Activated gamma-delta T cell treated with Interleukin-2 at 50 U/mL for 16 hours (primary cell): ENCODE measurements around the gene TNS1.

Experiments used
- DNase-seq: peaks from one replicate; pipeline ENCODE4 v3.0.0-alpha.2; 2020

TNS1 gene

DNA sequence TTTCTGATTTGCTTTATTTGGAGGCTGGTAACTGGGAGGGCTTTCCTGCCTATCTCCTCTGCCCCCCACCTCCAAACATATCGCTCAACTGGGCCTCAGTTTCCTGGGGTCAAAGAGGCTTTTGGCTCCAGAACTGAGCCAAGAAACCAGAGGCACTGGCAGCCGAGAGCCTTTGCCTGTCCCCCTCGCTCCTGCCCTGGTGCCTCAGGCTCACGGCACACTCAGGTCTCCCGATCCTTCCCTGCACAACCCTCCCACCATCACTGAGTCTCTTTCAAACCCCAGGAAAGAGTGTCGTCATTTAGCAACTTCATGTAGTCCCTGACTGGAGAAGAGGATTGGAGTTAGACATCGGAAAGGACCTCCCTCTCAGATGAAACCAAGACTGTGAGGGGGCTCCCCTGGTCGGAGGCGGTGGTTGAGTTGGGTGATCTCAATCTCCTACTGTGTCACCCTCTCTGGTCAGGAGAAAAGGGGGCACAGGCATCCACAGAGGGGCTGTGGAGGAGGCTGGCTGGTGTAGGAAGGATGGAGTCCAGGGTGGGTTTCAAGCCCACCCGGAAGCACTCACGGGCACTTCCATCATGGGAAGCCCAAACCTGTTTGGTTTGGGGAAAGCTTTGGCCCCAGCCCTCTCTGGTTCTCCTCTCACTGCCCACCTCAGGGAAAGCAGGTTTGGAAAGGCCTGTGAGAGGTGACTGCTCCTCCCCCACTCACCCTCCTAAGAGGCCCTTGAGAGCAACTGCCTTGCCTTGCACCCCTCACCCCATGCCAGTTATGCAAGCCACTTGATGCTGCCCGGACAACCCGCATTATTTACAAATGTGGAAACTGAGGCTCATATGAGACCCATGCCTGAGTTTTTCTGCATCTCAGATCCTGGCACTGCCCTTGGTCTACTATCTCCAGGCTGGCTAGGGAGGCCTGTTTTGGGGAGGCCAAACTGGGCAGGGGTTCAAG is 62.3 kb downstream of the TNS1 start:
- DNase-seq = no peak

DNA sequence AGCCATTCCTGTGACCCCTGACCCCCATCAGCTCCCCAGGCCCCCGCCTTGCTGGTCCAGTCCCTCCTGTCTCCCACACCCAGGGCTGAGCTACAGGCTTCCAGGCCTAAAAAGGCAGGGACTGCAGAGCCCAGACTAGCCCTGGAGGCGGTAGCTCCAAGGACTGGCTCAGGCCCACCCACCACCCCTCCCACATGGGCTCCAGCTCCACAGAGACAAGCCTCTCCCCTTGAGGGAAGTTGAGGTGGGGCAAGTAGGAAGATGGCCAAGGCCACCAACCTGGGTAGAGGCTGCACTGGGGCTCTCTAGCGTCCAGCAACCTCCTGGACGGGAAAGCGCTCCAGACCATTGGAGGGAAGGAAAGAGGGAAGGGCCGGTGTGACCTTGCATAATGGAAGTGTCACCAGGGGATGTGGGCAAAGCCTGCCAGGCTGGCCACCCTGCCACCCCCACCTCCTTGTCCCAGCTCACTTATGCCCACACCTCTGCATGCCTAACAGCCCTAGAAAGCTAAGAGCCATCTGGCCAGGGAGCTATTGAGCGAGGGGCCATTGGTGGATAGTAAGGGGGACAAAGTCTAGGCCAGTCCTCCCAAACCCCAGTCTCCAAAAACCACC is 63.1 kb downstream of the TNS1 start:
- DNase-seq = no peak

DNA sequence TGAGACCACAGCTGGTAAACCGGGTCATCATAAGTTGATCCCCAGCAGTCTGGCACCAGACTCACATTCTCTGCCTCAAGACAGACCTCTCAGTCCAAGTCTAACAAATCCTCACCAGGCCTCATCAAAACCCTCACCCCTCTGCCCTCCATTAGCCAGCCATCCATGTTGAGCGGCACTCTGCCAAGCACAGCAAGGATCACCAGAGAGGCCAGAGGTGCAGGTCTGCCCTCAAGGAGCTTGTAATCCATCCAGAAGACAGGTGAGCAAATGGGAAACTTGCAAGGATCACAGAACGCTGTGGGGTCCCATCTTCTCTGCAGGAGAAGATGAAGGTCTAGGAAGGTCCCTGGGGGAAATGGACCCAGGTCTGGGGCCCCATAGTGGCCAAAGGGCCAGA is 63.6 kb downstream of the TNS1 start:
- no peak for DNase-seq

DNA sequence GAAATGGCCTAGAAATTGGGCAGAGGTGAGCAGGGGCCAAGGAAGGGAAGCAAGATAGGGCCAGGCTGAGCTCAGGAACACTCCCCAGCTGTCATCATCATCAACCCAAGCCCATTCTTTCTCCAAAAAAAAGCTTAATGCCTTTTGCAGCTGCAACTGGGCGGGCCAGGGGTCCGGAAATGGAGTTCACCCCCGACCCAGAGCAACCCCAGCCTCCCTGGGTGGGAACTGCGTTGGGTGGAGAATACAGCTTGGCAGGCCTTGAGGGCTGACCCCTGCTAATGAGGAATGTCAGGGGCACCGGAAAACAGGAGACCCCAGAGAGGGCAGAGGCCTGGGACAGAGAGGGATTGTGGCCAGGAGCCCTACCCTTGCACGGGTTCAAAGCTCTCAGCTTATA is 64.8 kb downstream of the TNS1 start:
- DNase-seq = no peak

DNA sequence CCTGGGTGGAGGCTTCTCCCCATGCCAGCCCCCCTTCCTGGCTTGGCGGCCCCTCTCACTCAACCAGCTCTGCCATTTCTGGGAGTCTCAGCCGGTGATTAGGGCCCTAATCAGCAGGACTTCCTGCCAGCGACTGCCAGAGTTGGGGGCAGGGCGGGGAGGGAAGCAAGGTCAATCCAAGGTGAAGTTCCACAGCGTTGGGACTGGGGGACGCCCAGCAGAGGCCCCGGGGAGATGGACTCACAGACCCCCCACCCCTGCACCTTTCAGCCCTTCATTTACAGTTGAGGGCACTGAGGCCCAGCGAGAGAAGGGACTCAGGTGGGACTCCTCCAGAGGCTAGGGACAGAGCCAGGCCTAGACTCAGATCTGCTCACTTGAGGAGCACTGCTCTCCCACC is 65.3 kb downstream of the TNS1 start:
- DNase-seq = no peak

DNA sequence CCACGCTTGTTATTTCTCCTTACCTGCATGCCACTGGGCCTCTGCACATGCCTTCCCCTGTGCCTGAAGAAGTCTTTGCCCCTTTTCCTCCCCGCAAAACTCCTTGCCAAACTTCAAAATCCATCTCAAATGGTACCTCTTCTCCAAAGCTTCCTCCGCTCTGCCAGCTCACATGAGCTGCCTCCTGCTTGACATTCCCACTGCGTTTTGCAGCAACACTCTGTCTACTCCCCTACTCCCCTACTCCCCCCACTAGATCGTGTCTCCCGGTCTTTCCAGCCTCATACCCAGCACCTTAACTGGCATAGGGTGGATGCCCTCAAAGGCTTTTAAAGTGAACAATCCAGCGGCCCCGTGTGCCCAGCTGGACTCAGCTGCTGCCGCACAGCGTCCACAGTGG is 65.8 kb downstream of the TNS1 start:
- DNase-seq = no peak

DNA sequence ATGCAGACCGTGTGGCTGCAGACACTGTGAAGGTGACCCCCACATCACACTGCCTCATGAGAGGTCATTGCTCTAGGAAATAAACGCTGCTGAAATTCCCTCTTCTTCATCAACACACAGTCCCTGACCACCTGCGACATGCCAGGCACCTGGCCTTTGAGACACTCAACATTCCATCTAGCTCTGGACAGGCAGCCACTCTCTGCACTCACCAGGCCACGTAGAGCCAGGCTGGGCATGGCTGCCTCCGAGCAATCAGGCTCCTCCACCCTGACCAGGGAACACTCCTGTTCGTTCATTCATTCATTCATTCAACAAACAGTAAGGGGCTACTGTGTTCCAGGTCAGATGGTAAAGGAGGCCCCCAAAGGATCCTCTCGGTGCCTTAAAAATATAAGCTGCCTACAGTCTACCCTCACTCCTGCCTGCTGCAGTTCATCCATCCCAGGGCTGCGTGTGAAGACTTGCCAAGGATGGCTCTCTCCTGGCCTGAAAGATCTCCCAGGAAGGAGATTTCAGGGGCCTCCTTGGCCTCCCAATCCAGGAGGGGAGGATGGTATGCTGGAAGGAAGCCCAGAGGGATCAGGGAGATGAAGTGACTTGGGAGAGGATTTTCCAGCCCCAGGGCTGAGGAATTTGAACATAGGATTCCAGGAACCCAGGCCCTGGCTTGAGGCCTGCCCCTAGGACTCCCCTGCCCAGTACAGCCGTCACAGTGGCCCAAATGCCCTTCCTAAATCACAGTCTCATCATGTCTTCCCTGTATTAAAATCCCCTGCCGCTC is 66.7 kb downstream of the TNS1 start:
- no peak for DNase-seq

DNA sequence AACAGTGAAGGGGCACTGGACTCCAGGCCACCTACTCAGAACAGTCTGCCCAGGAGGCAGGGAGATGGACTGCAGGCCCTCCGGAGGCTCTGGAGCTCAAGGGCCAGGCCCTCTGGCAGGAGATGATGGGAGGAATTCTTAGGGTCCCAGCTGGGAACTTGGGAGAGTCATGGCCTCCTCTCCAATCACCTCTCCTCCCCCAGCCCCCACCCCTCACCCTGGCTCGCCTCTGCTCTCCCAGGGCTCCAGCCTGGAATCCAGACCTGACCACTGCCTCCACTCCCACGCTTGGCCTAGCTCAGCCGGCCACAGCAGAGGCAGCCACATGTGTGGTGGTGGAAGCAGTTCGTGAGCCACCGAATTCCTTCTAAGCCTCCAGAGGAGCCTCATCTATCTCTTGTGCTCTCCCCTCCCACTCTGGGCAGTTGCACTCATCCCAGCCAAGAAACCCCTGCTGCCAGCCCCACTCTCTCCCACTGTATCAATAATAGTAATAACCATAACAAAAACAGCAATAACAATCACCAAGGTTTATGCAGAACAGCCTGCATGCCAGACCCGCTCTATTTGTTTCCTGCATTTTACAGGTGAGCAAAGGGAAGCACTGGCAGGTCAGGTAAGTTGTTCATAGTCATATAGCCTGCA is 67.4 kb downstream of the TNS1 start:
- no peak for DNase-seq

DNA sequence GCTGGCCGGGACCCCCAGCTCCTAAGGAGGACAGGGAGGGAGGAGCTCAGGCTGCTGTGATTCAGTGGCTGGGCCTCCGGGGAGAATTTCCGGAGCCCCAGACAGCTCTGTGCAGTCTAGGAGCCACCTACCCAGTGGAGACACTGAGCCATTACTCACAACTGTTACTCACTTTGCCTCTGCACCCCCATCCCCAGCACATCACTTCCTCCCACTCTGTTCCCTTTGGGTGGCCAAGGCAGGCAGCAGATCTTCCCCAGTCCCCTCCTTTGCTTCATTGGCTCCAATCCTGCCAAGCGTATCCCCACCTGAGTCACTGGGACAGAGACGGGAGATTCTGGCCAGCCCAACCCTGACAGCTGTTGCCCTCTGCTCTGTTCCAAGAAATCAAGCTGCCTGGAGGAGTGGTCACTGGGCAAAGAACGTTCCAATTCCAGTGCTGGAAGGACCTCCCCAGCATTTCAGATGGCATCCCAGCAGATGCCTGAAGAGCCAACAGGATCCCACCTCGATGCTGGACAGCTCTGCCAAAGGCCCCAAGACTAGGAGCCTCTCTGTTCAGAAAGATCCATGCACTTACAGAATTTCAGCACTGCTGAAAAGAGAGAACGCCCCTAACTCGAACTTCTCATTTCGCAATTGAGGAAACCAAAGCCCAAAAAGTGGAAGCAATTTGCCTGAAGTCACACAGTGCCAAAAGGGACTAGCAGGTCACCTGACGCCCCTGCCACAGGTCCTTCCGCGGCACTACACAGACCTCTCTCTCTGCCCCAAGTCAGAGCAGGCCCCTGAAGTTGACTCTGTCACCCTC is 68.3 kb downstream of the TNS1 start:
- no peak for DNase-seq

DNA sequence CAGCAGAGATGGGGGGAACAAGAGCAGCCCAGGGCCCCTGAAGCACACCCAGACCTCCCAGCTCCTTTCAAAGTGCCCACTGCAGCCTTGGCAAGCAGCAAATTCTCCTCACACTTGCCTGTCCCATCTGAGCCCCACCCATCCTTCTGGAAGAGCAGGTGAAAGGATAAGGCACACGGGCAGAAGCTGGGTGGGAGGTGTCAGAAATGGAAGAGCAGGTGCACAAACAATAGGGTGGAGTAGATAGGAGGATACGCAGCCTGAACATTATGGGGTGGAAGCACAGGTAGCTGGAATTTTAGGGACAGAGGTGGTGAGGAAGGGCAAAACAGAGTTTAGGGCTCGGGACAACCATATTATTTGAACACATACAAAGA is 69.2 kb downstream of the TNS1 start:
- no peak for DNase-seq

DNA sequence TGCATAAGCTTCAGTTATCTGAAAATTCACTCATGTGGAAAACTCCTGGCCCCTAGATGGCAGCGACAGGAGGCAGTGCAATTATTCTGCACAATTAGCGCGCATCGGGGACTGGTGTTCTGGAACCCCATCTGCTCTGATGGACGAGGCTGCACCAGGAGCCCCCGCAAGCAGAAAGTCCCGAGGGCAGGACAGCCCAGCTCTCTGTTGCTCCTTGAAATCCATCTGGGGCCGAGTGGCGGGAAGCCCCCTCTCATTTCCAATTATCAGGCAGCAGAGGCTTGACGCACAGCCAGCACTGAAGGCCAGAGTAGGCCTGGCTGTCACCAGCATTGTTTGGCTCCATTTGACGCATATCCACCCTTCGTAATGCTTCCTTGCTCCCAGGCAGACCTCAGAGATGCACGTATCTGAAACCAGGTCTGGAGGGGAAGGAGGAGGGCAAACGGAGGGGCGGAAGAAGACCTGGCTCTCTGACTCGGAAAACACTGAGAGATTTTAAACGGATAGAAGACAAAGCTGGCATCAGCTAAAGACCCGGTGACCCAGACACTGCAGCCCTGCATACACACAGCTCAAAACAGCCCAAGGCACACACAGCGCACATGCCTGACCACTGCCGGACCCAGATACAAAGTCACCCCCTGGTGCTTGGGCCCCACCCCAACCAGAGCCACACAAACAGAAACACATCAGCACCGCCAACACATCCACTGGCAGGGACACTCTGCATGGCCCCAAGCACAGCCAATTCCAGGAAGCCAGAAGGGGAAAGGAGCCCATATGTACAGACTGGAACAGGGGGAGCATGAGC is 69.8 kb downstream of the TNS1 start:
- DNase-seq = no peak

DNA sequence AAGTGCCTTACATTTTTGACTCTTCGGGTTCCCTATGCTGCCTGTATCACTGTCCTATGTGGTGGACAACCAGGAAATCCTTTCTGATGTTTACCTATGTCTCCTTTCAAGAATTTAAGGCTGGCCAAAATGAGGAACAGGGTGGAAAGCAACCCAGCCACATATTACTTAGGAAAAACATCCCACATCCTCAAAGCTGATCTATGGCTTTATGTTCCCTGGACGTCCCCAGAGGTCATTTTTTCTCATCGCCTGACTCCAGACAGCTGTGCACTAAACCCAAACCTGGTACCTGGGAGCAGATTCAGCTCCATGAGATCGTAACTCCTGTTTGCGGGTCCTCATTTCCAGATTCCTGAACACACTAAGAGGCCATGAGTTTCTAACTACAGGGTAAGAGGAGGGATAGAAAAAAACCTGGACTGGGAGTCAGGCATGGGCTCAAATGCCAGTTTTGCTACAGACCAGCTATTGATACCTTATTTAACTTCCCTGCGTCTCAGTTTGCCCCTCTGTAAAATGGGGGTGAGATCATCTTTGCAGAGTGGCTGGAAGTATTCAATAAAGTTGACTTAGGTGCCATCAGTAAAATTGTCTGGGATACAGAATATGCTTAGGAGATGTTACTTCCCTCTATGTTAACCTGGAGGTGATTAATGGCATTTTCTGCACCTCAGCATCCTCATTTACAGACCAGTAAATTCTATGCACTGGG is 70.8 kb downstream of the TNS1 start:
- no peak for DNase-seq

DNA sequence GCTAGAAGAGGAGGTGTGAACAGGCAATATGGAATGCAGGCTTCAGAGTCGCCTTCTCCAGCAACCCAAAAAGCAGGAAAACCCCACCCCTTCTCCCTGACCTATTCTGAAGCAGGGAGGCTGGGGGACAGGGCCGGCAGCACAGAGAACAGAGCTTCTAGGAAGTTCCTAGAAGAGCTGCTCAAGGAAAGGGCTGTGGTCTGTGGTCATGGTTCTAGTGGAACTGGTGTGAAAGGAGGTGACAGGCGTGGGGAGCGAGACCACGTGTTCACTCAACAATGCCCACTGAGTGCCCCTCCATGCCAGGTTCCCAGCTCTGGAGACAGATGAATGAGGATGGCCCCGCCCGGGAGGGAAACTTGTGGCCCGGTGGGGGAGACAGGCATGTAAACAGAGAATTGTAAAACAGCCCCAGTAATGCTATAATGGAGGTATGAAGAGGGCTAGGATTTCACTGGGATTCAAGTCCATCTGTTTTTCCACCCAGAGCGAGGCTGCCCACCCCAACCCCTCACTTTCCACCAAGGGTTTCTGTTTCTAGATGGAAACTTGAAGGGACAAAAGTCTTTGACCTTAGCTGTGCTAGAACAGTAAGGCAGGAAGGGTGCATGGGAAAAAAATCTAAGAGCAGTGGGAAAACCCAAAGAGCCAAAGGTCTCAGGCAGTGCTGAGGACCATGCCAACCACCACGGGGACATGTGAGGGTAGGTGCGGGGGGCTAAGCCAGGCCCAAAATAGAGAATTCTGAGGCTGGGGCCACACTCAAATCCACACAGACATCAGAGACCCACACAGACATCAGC is 71.8 kb downstream of the TNS1 start:
- DNase-seq = no peak

DNA sequence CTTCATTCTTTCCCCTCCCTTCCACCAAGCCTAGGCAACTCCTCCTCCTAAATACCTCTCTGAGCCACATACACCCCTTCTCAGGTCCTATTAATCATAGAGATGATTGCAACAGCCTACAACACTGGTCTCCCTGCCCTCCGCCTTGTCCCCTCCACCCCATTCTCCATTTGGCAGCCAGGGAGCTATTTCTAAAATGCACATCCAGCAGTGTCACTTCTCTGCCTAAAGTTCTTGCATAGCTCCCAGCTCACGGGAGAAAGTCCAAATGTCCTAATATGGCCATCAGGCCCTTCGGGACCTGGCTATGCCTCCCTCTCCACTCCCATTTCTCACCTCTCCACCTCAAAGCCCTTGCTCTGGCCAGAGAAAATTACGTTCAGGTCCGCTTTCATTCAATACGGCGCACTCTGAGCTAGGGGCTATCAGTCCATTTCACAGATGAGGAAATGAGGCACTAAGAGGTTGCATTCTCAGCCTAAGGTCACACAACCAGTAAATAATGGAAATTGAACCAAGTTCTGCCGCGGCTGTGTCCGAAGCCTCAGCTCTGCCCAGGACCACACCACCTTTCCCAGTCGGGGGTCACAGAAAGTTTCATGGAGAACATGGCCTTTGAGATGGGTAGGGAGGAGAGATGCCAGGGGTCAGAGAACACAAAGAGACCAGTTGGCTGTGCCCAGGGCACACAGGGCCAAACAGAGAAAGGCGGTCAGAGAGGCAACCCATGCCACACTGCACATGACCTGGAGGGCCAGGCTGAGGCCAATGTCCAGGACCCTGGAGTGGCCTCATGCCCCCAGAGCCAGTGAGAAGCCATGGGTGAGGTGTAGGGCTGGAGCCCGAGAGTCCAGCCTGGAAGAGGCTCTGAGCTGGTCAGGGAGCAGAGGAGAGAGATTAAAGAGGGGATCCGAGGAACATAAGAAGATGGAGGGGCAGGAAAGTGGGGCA is 72.8 kb downstream of the TNS1 start:
- no peak for DNase-seq

DNA sequence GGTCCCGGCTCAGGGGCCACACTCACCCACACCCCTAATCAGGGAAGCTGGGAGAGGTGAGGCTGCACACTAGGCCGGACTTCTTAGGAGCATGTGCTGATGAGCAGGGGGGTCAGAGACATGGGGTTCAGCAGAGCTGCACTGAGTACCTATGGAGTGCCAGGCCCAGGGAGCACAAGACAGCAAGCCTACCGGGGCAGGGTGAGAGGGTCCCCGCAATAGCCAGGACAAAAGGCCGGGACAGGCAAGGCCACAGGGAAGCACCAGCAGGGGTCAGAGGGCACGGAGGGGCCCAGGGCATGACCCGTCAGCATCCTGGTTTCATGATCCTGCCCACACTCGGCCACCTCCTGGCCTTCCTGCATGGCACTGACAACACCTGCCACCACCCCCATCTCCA is 73.5 kb downstream of the TNS1 start:
- no peak for DNase-seq

DNA sequence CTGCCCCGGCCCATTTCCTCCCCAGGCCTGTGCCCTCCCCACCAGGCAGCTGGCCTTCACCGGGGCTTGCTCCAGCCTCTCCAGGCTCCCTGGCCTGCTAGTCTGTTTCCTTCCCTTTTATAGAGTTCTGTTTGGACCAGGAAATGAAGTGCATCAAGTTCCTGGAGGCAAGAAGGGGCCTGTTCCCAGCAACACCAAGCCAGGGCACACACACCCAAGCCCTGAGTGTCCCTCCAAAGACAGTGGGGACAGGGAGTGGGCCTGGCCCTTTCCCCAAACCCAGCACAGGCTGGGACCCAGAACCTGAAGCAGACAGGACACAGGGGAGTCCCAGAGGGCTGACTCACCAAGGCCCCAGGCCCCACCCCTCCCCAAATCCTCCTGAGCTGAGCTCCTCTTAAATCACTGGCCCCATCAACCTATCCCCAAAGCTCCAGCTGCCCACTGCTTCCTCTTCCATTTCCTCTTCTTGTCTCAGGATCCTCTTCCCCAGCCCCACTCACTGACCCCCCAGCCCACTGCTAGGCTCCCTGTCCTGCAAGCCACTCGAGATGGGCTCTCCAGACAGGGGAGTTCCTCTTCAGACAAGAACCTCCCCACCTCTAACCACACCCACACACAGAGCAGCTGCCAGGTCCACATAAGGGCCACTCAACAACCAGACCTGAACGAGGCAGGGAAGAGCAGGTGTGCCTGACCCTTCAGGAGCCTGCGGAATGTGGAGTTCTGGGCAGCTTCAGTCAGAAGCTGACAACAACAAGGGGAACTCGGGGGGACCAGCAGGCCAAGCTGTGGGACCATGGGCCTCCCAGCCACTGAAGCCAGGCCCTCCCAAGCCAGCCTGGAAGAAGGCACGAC is 74.2 kb downstream of the TNS1 start:
- DNase-seq = no peak

DNA sequence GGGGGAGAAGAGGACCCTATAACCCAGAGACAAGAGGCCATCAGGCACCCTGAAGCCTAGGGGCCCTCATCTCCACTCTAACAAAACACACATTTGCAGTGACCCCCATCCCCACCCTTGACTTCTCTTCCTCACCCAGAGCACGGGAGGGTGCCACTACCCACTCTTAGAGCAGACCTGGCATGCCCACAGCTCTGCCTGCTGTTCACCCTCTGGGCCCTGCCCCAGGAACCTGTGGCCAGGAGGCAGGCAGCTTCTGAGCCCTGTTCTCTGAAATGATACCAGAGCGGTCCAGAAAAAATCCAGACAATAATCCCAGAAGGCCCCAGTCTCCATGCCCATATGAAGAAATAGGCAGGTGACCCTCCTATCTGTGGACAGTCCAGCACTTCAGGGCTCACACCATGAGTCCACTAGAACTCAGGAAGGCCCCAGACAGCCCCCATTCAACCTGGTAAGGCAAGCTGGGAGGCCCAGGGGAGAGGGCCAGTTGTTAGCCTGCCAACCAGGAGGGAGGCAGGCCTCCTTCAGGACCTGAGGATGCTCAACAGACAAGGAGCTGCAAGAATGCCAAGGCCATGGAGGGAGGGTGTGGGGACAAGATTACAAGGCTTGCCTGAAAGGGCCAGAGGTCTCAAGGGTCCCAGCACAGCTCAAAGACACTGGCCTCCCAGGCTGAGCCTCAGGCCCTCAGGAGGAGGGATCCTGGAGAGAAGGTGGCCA is 75.0 kb downstream of the TNS1 start:
- DNase-seq = no peak
